Cardiac muscle cell (in vitro differentiated cells and primary cell): Measurements from ENCODE around the gene SSBP3. TPM values are rescaled to one million over a fixed set of nuclear protein-coding genes. Genes with fewer than 3 reads are reported as not detected.

Experiments
- DNase-seq, 2 donors: peaks; one replicate each; pipeline versions ENCODE4 v3.0.0 to v3.0.0-alpha.2; 2010 to 2017; ENCODE audit warnings: low read depth in 1 of 2, low spot score in 1 of 2
- H3K27ac ChIP-seq: fragments of 200-600 bp; sonication (generic); 2 replicates; pipeline ENCODE4 v1.5.1; 2016
- H3K27me3 ChIP-seq: fragments of 200-600 bp; sonication (generic); 2 replicates; pipeline ENCODE4 v1.6.0; 2016; ENCODE audit warnings: control low read depth
- H3K36me3 ChIP-seq: fragments of 200-600 bp; sonication (generic); 2 replicates; pipeline ENCODE4 v1.5.1; 2016; ENCODE audit warnings: control low read depth
- H3K4me1 ChIP-seq: fragments of 200-600 bp; sonication (generic); 2 replicates; pipeline ENCODE4 v1.8.1; 2017; ENCODE audit warnings: low read depth, mild to moderate bottlenecking, mixed run types
- H3K4me3 ChIP-seq: fragments of 200-600 bp; sonication (generic); 2 replicates; pipeline ENCODE4 v1.5.1; 2016; ENCODE audit warnings: mild to moderate bottlenecking
- H3K9me3 ChIP-seq: fragments of 200-600 bp; sonication (generic); 2 replicates; pipeline ENCODE4 v1.5.1; 2017; ENCODE audit warnings: low read depth, mild to moderate bottlenecking, control low read depth
- CTCF ChIP-seq: IDR thresholded peaks from 2 replicates; pipeline ENCODE4 v1.5.1; 2012; ENCODE audit warnings: low read depth, mild to moderate bottlenecking, low read length
- polyA plus RNA-seq: library from polyadenylated mRNA; unstranded; fragments of >200 nt; fragmentation: Nextera tagmentation; extraction: Ambion mirVana; gene quantifications from 2 replicates; pipeline ENCODE4 v1.2.1, GENCODE V29; 2016
- total RNA-seq: library from RNA; depleted of rRNA; stranded (reverse); fragments of >200 nt; gene quantifications from 2 replicates; pipeline ENCODE4 v1.2.3, GENCODE V29; 2016

Gene SSBP3
- total and polyA plus RNA-seq, 2 experiments from 2014 or later = 40.2 to 81.0 TPM

- Histone ChIP-seq H3K9me3 (no peaks in the 10 kb centered on the region), H3K27me3 (no peaks in the 10 kb centered on the region), H3K4me3 (no peak overlapping the region), H3K27ac (peak overlapping the region; percentile 25), H3K36me3 (peaks cover 58% of the 10 kb centered on the region), H3K4me1 (peaks cover 25% of the 10 kb centered on the region)
- DNase-seq = peak in 1 of 2 donors; percentile 17
- no peak for TF ChIP-seq CTCF
Measured at GRCh38 chr1:54397090-54397591, 9.1 kb downstream of the SSBP3 start.

DNA sequence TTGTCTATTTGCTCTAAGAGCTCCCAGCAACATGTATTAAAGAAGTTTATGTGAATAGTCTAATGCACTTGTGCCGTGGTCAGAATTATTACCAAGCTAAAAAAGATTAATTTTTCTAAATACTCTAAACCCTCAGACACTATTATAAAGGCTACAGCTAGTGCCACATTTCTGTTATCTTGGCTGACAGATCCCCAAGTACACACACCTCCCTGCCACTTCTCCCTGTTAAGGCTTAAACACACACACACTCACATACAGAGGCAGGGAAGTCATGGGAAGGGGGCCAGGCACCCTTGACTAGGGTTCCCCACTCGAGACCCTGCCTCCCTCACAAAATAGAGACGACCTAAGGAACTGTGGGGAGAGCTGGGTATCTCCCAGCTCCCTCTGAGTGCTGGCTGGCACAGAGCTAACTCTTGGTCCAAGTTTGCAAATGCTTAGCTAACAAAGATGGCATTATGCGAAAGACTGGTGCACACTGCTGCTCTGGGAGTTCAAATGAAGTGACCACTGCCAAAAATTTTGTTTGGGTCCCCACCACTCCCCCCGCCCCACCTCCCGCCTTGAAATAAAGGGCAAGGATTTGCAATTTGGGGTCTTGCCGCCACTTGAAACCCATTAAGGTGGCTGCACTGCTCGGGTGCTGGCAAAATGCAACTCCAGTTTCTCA, 9.8 kb downstream of the SSBP3 start:
- Histone ChIP-seq H3K27ac (peak overlapping the region; percentile 25), H3K4me1 (peaks cover 28% of the 10 kb centered on the region), H3K4me3 (no peak overlapping the region), H3K27me3 (no peaks in the 10 kb centered on the region), H3K9me3 (no peaks in the 10 kb centered on the region), H3K36me3 (peaks cover 56% of the 10 kb centered on the region)
- TF ChIP-seq CTCF = no peak
- no peak for DNase-seq

DNA sequence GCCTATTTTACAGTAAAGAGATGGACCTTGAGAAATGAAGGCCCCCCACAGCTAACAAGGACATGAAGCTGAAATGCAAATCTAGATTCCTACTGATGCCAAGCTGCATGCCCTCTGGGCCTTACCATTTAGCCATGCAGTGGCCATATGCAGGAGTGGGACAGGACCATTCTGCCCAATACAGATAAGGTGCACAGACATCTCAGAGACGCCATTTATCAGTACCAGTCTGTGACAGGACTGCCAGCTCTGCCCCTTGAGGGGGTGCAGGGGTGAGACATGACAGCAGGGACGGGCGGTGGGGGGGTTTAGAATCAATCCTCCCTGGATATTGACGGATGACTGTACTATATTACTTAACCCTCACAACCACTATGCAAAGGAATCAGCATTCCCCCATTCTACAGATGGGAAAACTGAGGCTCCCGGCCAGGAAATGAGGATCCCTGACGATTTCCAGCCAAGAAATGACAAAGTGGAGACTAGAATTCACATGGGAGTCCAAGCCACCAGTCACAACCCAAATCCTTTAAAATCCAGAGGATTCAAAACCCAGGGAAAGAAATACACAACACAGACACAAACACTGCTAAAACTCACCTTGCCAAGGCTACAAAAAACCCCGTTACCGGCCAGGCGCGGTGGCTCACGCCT, 10.8 kb downstream of the SSBP3 start:
- Histone ChIP-seq H3K36me3 (peaks cover 49% of the 10 kb centered on the region), H3K4me1 (peaks cover 27% of the 10 kb centered on the region)

DNA sequence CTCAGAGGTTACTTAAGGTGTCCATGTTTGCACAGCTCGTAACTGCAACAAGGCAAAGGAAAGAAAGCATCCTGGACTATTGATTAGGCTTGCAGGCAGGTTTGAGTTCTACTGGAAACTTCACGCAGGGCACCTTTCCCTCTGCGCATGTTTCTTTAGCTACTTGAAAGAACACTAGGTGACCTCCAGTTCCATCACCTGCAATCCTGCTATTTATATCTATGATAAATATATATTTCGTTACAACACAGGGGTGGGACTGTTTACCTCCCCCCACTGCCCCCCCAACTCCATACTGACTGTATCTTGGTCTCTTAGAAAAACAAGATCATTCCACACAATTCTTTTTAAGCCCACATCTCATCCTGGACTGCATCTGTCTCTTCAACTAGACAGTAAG, 12.1 kb downstream of the SSBP3 start:
- no peak for DNase-seq
- H3K36me3 ChIP-seq = peaks cover 43% of the 10 kb centered on the region
- no peaks in the 10 kb centered on the region for H3K9me3 ChIP-seq
- no peak overlapping the region for H3K4me3 ChIP-seq
- peaks cover 27% of the 10 kb centered on the region for H3K4me1 ChIP-seq
- no peak overlapping the region for H3K27ac ChIP-seq
- H3K27me3 ChIP-seq = no peaks in the 10 kb centered on the region
- no peak for TF ChIP-seq CTCF

More for the DNA sequence above, 10.8 kb downstream of the SSBP3 start:
- no peak overlapping the region for H3K4me3 ChIP-seq
- DNase-seq = no peak
- TF ChIP-seq CTCF = no peak
- H3K27me3 ChIP-seq = no peaks in the 10 kb centered on the region
- peak overlapping the region; percentile 66 for H3K27ac ChIP-seq
- H3K9me3 ChIP-seq = no peaks in the 10 kb centered on the region

DNA sequence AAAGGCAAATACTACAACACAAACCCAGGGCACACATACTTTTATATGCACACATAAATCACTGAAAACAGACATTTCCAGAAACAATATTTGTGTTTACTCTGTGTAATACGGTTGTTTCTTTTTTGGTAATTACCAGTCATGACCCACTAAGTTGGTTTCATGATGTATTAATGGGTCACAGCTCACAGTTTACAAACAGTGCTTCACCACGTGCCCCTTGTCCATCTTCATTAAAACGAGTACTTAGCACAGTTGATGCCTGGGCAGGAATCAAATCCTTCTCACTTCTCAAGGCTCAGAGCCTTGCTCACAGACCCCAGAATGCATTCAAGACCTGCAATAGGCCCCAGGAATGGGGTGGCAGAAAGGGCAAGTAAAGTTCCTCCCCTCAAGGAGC, 13.8 kb downstream of the SSBP3 start:
- TF ChIP-seq CTCF = no peak
- peak overlapping the region; percentile 42 for H3K27ac ChIP-seq
- no peak overlapping the region for H3K4me3 ChIP-seq
- H3K4me1 ChIP-seq = peaks cover 22% of the 10 kb centered on the region
- H3K27me3 ChIP-seq = no peaks in the 10 kb centered on the region
- H3K36me3 ChIP-seq = peaks cover 29% of the 10 kb centered on the region
- no peak for DNase-seq
- H3K9me3 ChIP-seq = no peaks in the 10 kb centered on the region
